GM19455 (cell line): Measurements from ENCODE around the gene TMEM238.

ENCODE experiments used
- ATAC-seq: cut with Tn5 transposase; IDR thresholded peaks from one replicate; pipeline ENCODE4 v1.9.1; 2021; ENCODE audit not compliant: unreplicated experiment

Gene TMEM238

GRCh38 chr19:55360902-55361301 is 23.2 kb downstream of the TMEM238 start:
- ATAC-seq = no peak

- no peak for ATAC-seq
Observed at GRCh38 chr19:55358943-55359908, 24.9 kb downstream of the TMEM238 start.

- no peak for ATAC-seq
Observed at GRCh38 chr19:55358493-55358892, 25.6 kb downstream of the TMEM238 start.

- ATAC-seq = no peak
Observed at GRCh38 chr19:55355213-55355821, 28.8 kb downstream of the TMEM238 start.

GRCh38 chr19:55354698-55355212 is 29.3 kb downstream of the TMEM238 start, which contains the start of gene COX6B2:
Gene COX6B2 (minus strand): TSS chr19:55354719. CDS start chr19:55354521, 198 bp downstream.
- no peak for ATAC-seq

- no peak for ATAC-seq
Observed at GRCh38 chr19:55353803-55354697, 30.0 kb downstream of the TMEM238 start.

GRCh38 chr19:55353356-55353802 is 30.7 kb downstream of the TMEM238 start:
- ATAC-seq = no peak

GRCh38 chr19:55352549-55353145 is 31.4 kb downstream of the TMEM238 start:
- no peak for ATAC-seq

GRCh38 chr19:55352040-55352439 is 32.1 kb downstream of the TMEM238 start:
- ATAC-seq = no peak

GRCh38 chr19:55350620-55351315 is 33.3 kb downstream of the TMEM238 start:
- ATAC-seq = no peak

GRCh38 chr19:55348317-55349034 is 35.6 kb downstream of the TMEM238 start:
- no peak for ATAC-seq

- ATAC-seq = no peak
Observed at GRCh38 chr19:55347442-55348009, 36.6 kb downstream of the TMEM238 start.

GRCh38 chr19:55346725-55347441 is 37.2 kb downstream of the TMEM238 start:
- no peak for ATAC-seq

- no peak for ATAC-seq
Observed at GRCh38 chr19:55345818-55346724, 38.0 kb downstream of the TMEM238 start.

- no peak for ATAC-seq
Observed at GRCh38 chr19:55345101-55345817, 38.8 kb downstream of the TMEM238 start.

GRCh38 chr19:55344444-55344843 is 39.6 kb downstream of the TMEM238 start:
- ATAC-seq = no peak
